ENCODE data around the gene PROCR. TPM values are rescaled to one million over a fixed set of nuclear protein-coding genes. Genes with fewer than 3 reads are reported as not detected.

The PROCR gene
- total RNA-seq, 1 donor from 2014 or later, result 36.2 TPM

- H3K79me2 ChIP-seq (ENCODE audit: insufficient read depth, low read length), result no peaks in the 10 kb centered on the region
- H3K4me1 ChIP-seq (ENCODE audit: insufficient read depth, low read length), result peaks cover 5% of the 10 kb centered on the region
- FAIRE-seq (no peak), DNase-seq (ENCODE audit: low read depth) (no peak)
- no peak overlapping the region for H2AFZ ChIP-seq (ENCODE audit: low read depth, low read length)
- no peak overlapping the region for H3K9ac ChIP-seq (ENCODE audit: low read length)
- no peak overlapping the region for H3K4me3 ChIP-seq (ENCODE audit: insufficient read depth, low read depth, low read length)
- no peak overlapping the region for H3K4me3 Mint-ChIP-seq (ENCODE audit: unreplicated experiment)
- no peaks in the 10 kb centered on the region for H3K36me3 Mint-ChIP-seq (ENCODE audit: low read depth, unreplicated experiment)
- H3K4me1 Mint-ChIP-seq (ENCODE audit: low read depth, unreplicated experiment), result peaks cover 2% of the 10 kb centered on the region
- H3K27ac ChIP-seq (ENCODE audit: low read depth, low read length), result no peak overlapping the region
- H4K20me1 ChIP-seq (ENCODE audit: insufficient read depth, low read length), result no peaks in the 10 kb centered on the region
- no peak overlapping the region for H3K27ac Mint-ChIP-seq (ENCODE audit: unreplicated experiment)
- TF ChIP-seq EZH2 (IDR thresholded peaks at IDR 0.05; ENCODE audit: insufficient read depth, low read length), result no peak
- TF ChIP-seq, protein P1, sequence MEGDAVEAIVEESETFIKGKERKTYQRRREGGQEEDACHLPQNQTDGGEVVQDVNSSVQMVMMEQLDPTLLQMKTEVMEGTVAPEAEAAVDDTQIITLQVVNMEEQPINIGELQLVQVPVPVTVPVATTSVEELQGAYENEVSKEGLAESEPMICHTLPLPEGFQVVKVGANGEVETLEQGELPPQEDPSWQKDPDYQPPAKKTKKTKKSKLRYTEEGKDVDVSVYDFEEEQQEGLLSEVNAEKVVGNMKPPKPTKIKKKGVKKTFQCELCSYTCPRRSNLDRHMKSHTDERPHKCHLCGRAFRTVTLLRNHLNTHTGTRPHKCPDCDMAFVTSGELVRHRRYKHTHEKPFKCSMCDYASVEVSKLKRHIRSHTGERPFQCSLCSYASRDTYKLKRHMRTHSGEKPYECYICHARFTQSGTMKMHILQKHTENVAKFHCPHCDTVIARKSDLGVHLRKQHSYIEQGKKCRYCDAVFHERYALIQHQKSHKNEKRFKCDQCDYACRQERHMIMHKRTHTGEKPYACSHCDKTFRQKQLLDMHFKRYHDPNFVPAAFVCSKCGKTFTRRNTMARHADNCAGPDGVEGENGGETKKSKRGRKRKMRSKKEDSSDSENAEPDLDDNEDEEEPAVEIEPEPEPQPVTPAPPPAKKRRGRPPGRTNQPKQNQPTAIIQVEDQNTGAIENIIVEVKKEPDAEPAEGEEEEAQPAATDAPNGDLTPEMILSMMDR (IDR thresholded peaks at IDR 0.05; ENCODE audit: insufficient read depth, low read depth, low read length), result no peak
- H3K9me3 ChIP-seq (ENCODE audit: insufficient read depth, low read depth, low read length), result no peaks in the 10 kb centered on the region
- H3K9me3 Mint-ChIP-seq (ENCODE audit: unreplicated experiment), result peaks cover 6% of the 10 kb centered on the region
- H3K36me3 ChIP-seq (ENCODE audit: insufficient read depth, low read length), result no peaks in the 10 kb centered on the region
- H3K27me3 ChIP-seq (ENCODE audit: insufficient read depth, low read length), result no peaks in the 10 kb centered on the region
- H3K27me3 Mint-ChIP-seq (ENCODE audit: low read depth, unreplicated experiment), result peaks cover 2% of the 10 kb centered on the region
- no peak overlapping the region for H3K4me2 ChIP-seq (ENCODE audit: low read length)
Observed at GRCh38 chr20:35165221-35166185, 6.4 kb upstream of the PROCR start.

DNA sequence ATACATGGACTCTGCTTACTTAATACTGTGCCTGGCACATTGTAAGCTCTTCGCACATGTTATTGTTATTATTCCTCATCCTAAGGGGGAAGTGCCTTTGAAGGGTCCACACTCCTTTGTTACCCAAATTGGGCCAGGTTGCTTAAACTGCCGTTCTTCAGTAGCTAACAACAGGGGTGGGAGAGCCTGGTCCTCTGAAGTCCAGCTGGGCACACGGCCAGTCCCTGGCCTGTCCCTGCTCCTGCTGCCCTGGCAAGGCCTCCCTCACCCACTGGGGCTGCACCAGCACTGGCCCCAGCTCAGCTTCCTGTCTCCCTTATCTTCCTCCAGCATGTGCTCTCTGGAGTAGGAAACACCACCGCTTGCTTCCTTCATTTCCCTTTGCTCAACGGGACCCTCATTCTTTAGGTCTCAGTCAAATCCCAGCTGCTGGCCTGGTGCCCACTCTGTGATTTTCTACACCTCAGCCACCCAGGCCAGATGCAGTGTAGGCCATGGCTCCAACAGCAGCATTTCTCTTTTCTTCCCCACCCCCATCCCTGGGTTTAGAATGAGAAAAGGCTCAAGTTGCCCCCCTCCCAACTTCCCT, 5.5 kb upstream of the PROCR start:
- Histone ChIP-seq H3K79me2 (ENCODE audit: insufficient read depth, low read length) (no peaks in the 10 kb centered on the region), H3K4me2 (ENCODE audit: low read length) (no peak overlapping the region), H3K9ac (ENCODE audit: low read length) (no peak overlapping the region), H3K4me1 (ENCODE audit: insufficient read depth, low read length) (peaks cover 5% of the 10 kb centered on the region), H2AFZ (ENCODE audit: low read depth, low read length) (peak overlapping the region; percentile 38), H3K9me3 (ENCODE audit: insufficient read depth, low read depth, low read length) (no peaks in the 10 kb centered on the region), H3K36me3 (ENCODE audit: insufficient read depth, low read length) (no peaks in the 10 kb centered on the region), H3K27ac (ENCODE audit: low read depth, low read length) (no peak overlapping the region), H3K27me3 (ENCODE audit: insufficient read depth, low read length) (no peaks in the 10 kb centered on the region), H4K20me1 (ENCODE audit: insufficient read depth, low read length) (no peaks in the 10 kb centered on the region), H3K4me3 (ENCODE audit: insufficient read depth, low read depth, low read length) (no peak overlapping the region)
- no peaks in the 10 kb centered on the region for H3K36me3 Mint-ChIP-seq (ENCODE audit: low read depth, unreplicated experiment)
- H3K27ac Mint-ChIP-seq (ENCODE audit: unreplicated experiment), result no peak overlapping the region
- no peak for DNase-seq (ENCODE audit: low read depth)
- no peak for FAIRE-seq
- peaks cover 2% of the 10 kb centered on the region for H3K27me3 Mint-ChIP-seq (ENCODE audit: low read depth, unreplicated experiment)
- no peak for TF ChIP-seq EZH2 (IDR thresholded peaks at IDR 0.05; ENCODE audit: insufficient read depth, low read length)
- TF ChIP-seq, protein P1 (IDR thresholded peaks at IDR 0.05; ENCODE audit: insufficient read depth, low read depth, low read length), result no peak
- H3K9me3 Mint-ChIP-seq (ENCODE audit: unreplicated experiment), result peaks cover 6% of the 10 kb centered on the region
- H3K4me1 Mint-ChIP-seq (ENCODE audit: low read depth, unreplicated experiment), result peaks cover 2% of the 10 kb centered on the region
- no peak overlapping the region for H3K4me3 Mint-ChIP-seq (ENCODE audit: unreplicated experiment)
